GM12878 (cell line): Measurements from ENCODE around the gene NACC1. TPM values are rescaled to one million over a fixed set of nuclear protein-coding genes. Genes with fewer than 3 reads are reported as not detected.

ENCODE experiments used
- ATAC-seq: fragments of 200-7000 bp; cut with Tn5 transposase; 3 replicates; pipeline ENCODE4 v1.9.1; 2020; ENCODE audit warnings: mild to moderate bottlenecking, moderate library complexity
- BruUV-seq: library from RNA; stranded (reverse); fragments of 400-500 nt; replicated peaks from 2 replicates; lab custom pipeline; 2021; lab: Mats Ljungman, UMichigan
- CTCF ChIA-PET: fragments of 300-600 bp; sonication (Branson Sonifier 250); formaldehyde crosslinking; extraction: SDS; loops from one replicate; lab custom pipeline; 2021; ENCODE audit warnings: inconsistent platforms; lab: Yijun Ruan, JAX
- POLR2A ChIA-PET: fragments of 350-600 bp; formaldehyde crosslinking; extraction: SDS; loops from one replicate; lab custom pipeline; 2021; ENCODE audit warnings: inconsistent platforms; lab: Charles Lee
- RAD21 ChIA-PET: fragments of 300-600 bp; sonication (Branson Sonifier 250); formaldehyde crosslinking; loops from one replicate; lab custom pipeline; 2023; ENCODE audit warnings: antibody characterized with exemption; ENCODE audit not compliant: unreplicated experiment; lab: Charles Lee
- SMC1A ChIA-PET: fragments of 300-600 bp; sonication (Branson Sonifier 250); formaldehyde crosslinking; loops from one replicate; lab custom pipeline; 2023; ENCODE audit not compliant: unreplicated experiment, uncharacterized antibody; lab: Charles Lee
- DNase-seq: peaks from one replicate; pipeline ENCODE4 v3.0.0-alpha.2; 2011; ENCODE audit warnings: low read depth, low spot score
- FAIRE-seq: peaks from 3 replicates; lab custom pipeline; 2011; peaks lifted over from hg19 to GRCh38; lab: Jason Lieb, UNC
- H2AFZ ChIP-seq: 2 replicates; pipeline ENCODE4 v1.6.0; 2011; ENCODE audit warnings: low read depth, low read length, control low read depth; ENCODE audit not compliant: control insufficient read depth
- H3K27ac ChIP-seq: 2 replicates; pipeline ENCODE4 v1.5.1; 2011; ENCODE audit warnings: control low read depth; ENCODE audit not compliant: control insufficient read depth, insufficient read depth
- H3K27me3 ChIP-seq, 2 experiments: replicated peaks in 1 of 2; 2 replicates each; pipeline versions ENCODE4 v1.6.0 to v1.6.1; 2011; ENCODE audit warnings: low read length in 1 of 2; ENCODE audit not compliant: control insufficient read depth in 2 of 2, insufficient read depth in 2 of 2
- H3K36me3 ChIP-seq, 2 experiments: 2 replicates each; pipeline ENCODE4 v1.5.1; 2011; ENCODE audit warnings: low read length in 1 of 2; ENCODE audit not compliant: control insufficient read depth in 2 of 2, insufficient read depth in 2 of 2
- H3K4me1 ChIP-seq: 2 replicates; pipeline ENCODE4 v1.6.1; 2011; ENCODE audit warnings: mild to moderate bottlenecking, low read length, moderate library complexity, mixed read lengths; ENCODE audit not compliant: control insufficient read depth, insufficient read depth
- H3K4me2 ChIP-seq: 2 replicates; pipeline ENCODE4 v1.6.0; 2011; ENCODE audit warnings: control low read depth; ENCODE audit not compliant: control insufficient read depth, insufficient read depth
- H3K4me3 ChIP-seq: fragments of 200-600 bp; sonication (generic); 2 replicates; pipeline ENCODE4 v1.5.1; 2016
- H3K79me2 ChIP-seq: 2 replicates; pipeline ENCODE4 v1.6.0; 2011; ENCODE audit warnings: low read length; ENCODE audit not compliant: control insufficient read depth, insufficient read depth
- H3K9ac ChIP-seq: 2 replicates; pipeline ENCODE4 v1.8.0; 2011; ENCODE audit warnings: low read length, control low read depth, mixed read lengths; ENCODE audit not compliant: control insufficient read depth, insufficient read depth
- H3K9me3 ChIP-seq: replicated peaks from 3 replicates; pipeline ENCODE4 v1.5.1; 2011; ENCODE audit warnings: mild to moderate bottlenecking, low read length; ENCODE audit not compliant: control insufficient read depth, insufficient read depth
- H4K20me1 ChIP-seq: 2 replicates; pipeline ENCODE4 v1.6.0; 2011; ENCODE audit not compliant: control insufficient read depth, insufficient read depth
- CBX5 ChIP-seq: sonication (generic); IDR thresholded peaks from 2 replicates; pipeline ENCODE4 v1.6.1; 2016; ENCODE audit warnings: low read depth, moderate library complexity, mild to moderate bottlenecking, inconsistent platforms
- GATAD2B ChIP-seq: fragments of 450-650 bp; conservative IDR thresholded peaks from 2 replicates; pipeline ENCODE4 v1.6.1; 2017; ENCODE audit warnings: low read depth, mild to moderate bottlenecking, moderate library complexity
- HDGF ChIP-seq: fragments of 450-650 bp; IDR thresholded peaks from 2 replicates; pipeline ENCODE4 v1.6.1; 2016; ENCODE audit warnings: antibody characterized with exemption
- IRF4 ChIP-seq: IDR thresholded peaks from 2 replicates; pipeline ENCODE4 v1.6.1; 2011; ENCODE audit warnings: low read depth, low read length
- LARP7 ChIP-seq: fragments of 450-650 bp; IDR thresholded peaks from 2 replicates; pipeline ENCODE4 v1.6.1; 2017; ENCODE audit warnings: mild to moderate bottlenecking
- PML ChIP-seq: IDR thresholded peaks from 2 replicates; pipeline ENCODE4 v1.6.1; 2012; ENCODE audit warnings: low read length, inconsistent platforms
- RBBP5 ChIP-seq: fragments of 200-600 bp; sonication (generic); conservative IDR thresholded peaks from 2 replicates; pipeline ENCODE4 v1.6.1; 2016
- SMARCA5 ChIP-seq: fragments of 450-650 bp; IDR thresholded peaks from 2 replicates; pipeline ENCODE4 v1.6.1; 2017; ENCODE audit warnings: mild to moderate bottlenecking
- TCF3 ChIP-seq: IDR thresholded peaks from 2 replicates; pipeline ENCODE4 v1.6.1; 2012; ENCODE audit warnings: low read depth, mild to moderate bottlenecking, low read length, borderline replicate concordance; ENCODE audit not compliant: insufficient read depth
- WGBS: methylation state at CpG from one replicate; pipeline ENCODE4 v1.1.6; 2016; ENCODE audit warnings: low lambda C conversion rate; ENCODE audit not compliant: insufficient replicate concordance, insufficient coverage; ENCODE audit errors: missing lambda C conversion rate; 5-methylcytosine and 5-hydroxymethylcytosine counted together
- in situ Hi-C: fragments of 300-500 bp; cut with MboI; formaldehyde crosslinking; loops from 9 replicates; pipeline ENCODE4 v1.14.3; 2018; ENCODE audit warnings: mixed read lengths
- intact Hi-C: fragments of 100-400 bp; cut with micrococcal nuclease; formaldehyde crosslinking; loops from one replicate; pipeline ENCODE4 v1.14.2; 2022; ENCODE audit not compliant: unreplicated experiment
- polyA plus RNA-seq, 11 experiments: library from polyadenylated mRNA; depleted of rRNA in 4 of 11; unstranded in 6 of 11; stranded (reverse) in 5 of 11; fragments of >200 nt; fragmentation: Nextera tagmentation in 4 of 11; fragmentation: Illumina TruSeq in 1 of 11; extraction: Ambion mirVana in 4 of 11; extraction: Trizol in 1 of 11; gene quantifications; 1 replicate in 1 of 11; 2 replicates in 10 of 11; pipeline versions ENCODE4 v1.2.1 to v1.2.3, GENCODE V29; 2011 to 2016; ENCODE audit warnings: inconsistent platforms in 2 of 11, missing spikeins in 2 of 11, low read depth in 1 of 11
- total RNA-seq, 4 experiments: library from RNA; depleted of rRNA in 3 of 4; stranded (reverse); fragments of >200 nt in 3 of 4; fragmentation: Illumina TruSeq in 1 of 4; extraction: Trizol in 1 of 4; gene quantifications; 2 replicates each; pipeline versions ENCODE4 v1.2.1 to v1.2.3, GENCODE V29; 2013 to 2021
- TF ChIP-seq, protein P1 (sequence below): IDR thresholded peaks from 2 replicates; pipeline ENCODE4 v1.6.1; 2012; ENCODE audit warnings: mild to moderate bottlenecking, low read depth, low read length
- TF ChIP-seq, protein P2 (sequence below): fragments of 450-650 bp; IDR thresholded peaks from 2 replicates; pipeline ENCODE4 v1.6.1; 2017; ENCODE audit warnings: borderline replicate concordance
- TF ChIP-seq, protein P3 (sequence below): fragments of 450-650 bp; IDR thresholded peaks from 2 replicates; pipeline ENCODE4 v1.6.1; 2017; ENCODE audit warnings: mild to moderate bottlenecking
- TF ChIP-seq, protein P4 (sequence below): IDR thresholded peaks from 2 replicates; pipeline ENCODE4 v1.6.1; 2011; ENCODE audit warnings: borderline replicate concordance, low read depth, mild to moderate bottlenecking, moderate library complexity, low read length; ENCODE audit not compliant: insufficient read depth, poor library complexity, severe bottlenecking

The NACC1 gene
- total and polyA plus RNA-seq, 10 of the 15 experiments (the other 5 are each of a cell fraction or from before 2014, with no cell fraction given), result 0.18 to 120 (median 19.2) TPM

DNA sequence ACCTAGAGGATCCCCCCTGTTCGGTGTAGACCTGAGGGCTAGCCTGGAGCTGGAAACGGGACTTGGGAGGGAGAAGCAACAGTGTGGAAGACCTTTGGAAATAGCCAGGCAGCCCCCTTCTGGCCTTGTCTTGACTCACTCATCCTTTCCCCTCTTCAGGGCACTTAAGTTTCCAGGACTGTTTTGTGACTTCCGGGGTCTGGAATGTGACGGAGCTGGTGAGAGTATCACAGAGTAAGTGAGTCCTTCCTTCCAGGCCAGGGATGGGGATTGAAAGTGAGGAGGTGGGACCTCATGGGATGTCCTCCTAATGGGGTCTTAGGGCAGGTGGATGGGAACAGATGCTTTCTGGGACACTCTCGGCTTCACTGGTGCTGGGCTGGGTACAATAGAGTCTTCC lies 44.8 kb upstream of the NACC1 start:
- Histone ChIP-seq H3K27me3 (peaks cover 1 to 3% of the 10 kb centered on the region in 2 experiments), H3K36me3 (no peaks in the 10 kb centered on the region), H3K4me2 (no peak overlapping the region), H3K27ac (no peak overlapping the region), H3K9ac (no peak overlapping the region), H3K4me3 (no peak overlapping the region), H4K20me1 (no peaks in the 10 kb centered on the region), H3K9me3 (no peaks in the 10 kb centered on the region), H2AFZ (no peak overlapping the region), H3K4me1 (no peaks in the 10 kb centered on the region), H3K79me2 (no peaks in the 10 kb centered on the region)
- SMC1A ChIA-PET, result no interaction called here
- 37% methylated on average over 5 of the region's 5 CpGs for WGBS
- no peak for TF ChIP-seq RBBP5
- TF ChIP-seq TCF3, result no peak
- no peak for TF ChIP-seq HDGF
- TF ChIP-seq, protein P1, sequence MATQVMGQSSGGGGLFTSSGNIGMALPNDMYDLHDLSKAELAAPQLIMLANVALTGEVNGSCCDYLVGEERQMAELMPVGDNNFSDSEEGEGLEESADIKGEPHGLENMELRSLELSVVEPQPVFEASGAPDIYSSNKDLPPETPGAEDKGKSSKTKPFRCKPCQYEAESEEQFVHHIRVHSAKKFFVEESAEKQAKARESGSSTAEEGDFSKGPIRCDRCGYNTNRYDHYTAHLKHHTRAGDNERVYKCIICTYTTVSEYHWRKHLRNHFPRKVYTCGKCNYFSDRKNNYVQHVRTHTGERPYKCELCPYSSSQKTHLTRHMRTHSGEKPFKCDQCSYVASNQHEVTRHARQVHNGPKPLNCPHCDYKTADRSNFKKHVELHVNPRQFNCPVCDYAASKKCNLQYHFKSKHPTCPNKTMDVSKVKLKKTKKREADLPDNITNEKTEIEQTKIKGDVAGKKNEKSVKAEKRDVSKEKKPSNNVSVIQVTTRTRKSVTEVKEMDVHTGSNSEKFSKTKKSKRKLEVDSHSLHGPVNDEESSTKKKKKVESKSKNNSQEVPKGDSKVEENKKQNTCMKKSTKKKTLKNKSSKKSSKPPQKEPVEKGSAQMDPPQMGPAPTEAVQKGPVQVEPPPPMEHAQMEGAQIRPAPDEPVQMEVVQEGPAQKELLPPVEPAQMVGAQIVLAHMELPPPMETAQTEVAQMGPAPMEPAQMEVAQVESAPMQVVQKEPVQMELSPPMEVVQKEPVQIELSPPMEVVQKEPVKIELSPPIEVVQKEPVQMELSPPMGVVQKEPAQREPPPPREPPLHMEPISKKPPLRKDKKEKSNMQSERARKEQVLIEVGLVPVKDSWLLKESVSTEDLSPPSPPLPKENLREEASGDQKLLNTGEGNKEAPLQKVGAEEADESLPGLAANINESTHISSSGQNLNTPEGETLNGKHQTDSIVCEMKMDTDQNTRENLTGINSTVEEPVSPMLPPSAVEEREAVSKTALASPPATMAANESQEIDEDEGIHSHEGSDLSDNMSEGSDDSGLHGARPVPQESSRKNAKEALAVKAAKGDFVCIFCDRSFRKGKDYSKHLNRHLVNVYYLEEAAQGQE, result no peak
- no peak for TF ChIP-seq PML
- TF ChIP-seq GATAD2B, result no peak
- TF ChIP-seq, protein P2, sequence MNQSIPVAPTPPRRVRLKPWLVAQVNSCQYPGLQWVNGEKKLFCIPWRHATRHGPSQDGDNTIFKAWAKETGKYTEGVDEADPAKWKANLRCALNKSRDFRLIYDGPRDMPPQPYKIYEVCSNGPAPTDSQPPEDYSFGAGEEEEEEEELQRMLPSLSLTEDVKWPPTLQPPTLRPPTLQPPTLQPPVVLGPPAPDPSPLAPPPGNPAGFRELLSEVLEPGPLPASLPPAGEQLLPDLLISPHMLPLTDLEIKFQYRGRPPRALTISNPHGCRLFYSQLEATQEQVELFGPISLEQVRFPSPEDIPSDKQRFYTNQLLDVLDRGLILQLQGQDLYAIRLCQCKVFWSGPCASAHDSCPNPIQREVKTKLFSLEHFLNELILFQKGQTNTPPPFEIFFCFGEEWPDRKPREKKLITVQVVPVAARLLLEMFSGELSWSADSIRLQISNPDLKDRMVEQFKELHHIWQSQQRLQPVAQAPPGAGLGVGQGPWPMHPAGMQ, result no peak
- TF ChIP-seq, protein P3, sequence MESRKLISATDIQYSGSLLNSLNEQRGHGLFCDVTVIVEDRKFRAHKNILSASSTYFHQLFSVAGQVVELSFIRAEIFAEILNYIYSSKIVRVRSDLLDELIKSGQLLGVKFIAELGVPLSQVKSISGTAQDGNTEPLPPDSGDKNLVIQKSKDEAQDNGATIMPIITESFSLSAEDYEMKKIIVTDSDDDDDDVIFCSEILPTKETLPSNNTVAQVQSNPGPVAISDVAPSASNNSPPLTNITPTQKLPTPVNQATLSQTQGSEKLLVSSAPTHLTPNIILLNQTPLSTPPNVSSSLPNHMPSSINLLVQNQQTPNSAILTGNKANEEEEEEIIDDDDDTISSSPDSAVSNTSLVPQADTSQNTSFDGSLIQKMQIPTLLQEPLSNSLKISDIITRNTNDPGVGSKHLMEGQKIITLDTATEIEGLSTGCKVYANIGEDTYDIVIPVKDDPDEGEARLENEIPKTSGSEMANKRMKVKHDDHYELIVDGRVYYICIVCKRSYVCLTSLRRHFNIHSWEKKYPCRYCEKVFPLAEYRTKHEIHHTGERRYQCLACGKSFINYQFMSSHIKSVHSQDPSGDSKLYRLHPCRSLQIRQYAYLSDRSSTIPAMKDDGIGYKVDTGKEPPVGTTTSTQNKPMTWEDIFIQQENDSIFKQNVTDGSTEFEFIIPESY, result no peak
- no peak for TF ChIP-seq SMARCA5
- TF ChIP-seq, protein P4, sequence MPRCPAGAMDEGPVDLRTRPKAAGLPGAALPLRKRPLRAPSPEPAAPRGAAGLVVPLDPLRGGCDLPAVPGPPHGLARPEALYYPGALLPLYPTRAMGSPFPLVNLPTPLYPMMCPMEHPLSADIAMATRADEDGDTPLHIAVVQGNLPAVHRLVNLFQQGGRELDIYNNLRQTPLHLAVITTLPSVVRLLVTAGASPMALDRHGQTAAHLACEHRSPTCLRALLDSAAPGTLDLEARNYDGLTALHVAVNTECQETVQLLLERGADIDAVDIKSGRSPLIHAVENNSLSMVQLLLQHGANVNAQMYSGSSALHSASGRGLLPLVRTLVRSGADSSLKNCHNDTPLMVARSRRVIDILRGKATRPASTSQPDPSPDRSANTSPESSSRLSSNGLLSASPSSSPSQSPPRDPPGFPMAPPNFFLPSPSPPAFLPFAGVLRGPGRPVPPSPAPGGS, result no peak
- TF ChIP-seq IRF4, result no peak
- no peak for TF ChIP-seq LARP7
- TF ChIP-seq CBX5, result no peak
- no TSS peak for BruUV-seq
- in situ Hi-C loops, result no loop called here
- no peak for FAIRE-seq
- ATAC-seq, result no peak
- CTCF ChIA-PET, result interaction anchor here (1.2 to 2.1 kb wide), 2 partner anchors 12 to 21 kb away, joined by 5 to 8 read pairs; no protein-coding TSS in a partner anchor
- POLR2A ChIA-PET, result no interaction called here
- RAD21 ChIA-PET, result interaction anchor here (0.6 to 1.5 kb wide), 2 partner anchors 21 to 106 kb away, joined by 6 to 7 read pairs; no protein-coding TSS in a partner anchor
- intact Hi-C loops, result no loop called here
- no peak for DNase-seq
